Measurements from ENCODE around the gene CENPU. TPM values are rescaled to one million over a fixed set of nuclear protein-coding genes. Genes with fewer than 3 reads are reported as not detected.

CENPU gene
- total RNA-seq, 1 donor = 9.7 TPM

DNA sequence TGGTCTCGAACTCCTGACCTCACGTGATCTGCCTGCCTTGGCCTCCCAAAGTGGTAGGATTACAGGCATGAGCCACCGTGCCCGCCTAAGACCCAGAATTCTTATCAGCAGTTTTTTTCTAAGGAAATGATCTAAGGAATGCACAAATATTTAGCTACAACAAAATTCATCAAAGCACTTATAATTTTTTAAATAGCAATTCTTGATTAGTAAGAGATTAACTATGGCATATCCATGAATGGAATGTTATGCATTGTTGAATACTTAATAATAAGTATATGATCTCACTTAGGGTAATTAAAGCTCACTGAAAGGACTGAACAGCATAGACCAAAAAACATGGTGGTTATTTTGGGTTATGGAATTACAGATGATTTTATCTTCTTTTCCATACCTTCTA lies 18.4 kb downstream of the CENPU start:
- DNase-seq (ENCODE audit: low read depth in 2 of 3, low spot score in 2 of 3) = no peak

DNA sequence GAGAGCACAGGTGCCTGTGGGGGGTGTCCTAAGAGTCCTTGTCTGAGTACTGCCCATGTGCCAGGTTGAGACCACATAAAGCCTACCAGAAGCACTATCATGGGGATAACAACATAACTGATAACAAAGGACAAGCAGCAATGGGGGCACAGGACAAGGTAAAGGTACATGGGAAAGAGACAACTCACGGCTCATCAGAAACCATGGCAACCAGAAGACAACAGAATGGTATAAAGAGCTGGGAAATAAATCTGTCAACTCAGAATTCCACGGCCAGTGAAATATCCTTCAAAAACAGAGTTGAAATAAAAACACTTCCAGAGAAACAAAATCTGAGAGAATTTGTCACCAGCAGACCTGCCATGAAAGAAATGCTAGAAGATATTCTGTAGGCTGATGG lies 20.0 kb downstream of the CENPU start:
- no peak for DNase-seq (ENCODE audit: low read depth in 2 of 3, low spot score in 2 of 3)

DNA sequence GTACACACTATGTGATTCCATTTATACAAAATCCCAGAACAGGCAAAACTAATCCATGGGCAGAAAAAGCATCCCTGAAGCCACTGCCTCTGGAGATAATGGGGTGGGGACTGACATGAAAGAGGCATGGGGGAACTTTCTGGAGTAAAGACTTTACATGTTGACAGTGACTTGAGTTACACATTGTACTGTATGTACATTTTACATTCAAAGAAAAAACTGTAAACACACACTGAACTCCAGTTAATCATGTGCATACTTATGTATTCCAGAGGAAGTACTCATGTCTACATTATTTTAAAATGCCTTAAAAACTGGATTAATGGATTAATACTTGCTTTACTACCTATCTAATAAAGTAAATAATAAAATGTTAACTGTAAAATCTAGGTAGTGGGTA lies 21.6 kb downstream of the CENPU start:
- no peak for DNase-seq (ENCODE audit: low read depth in 2 of 3, low spot score in 2 of 3)

DNA sequence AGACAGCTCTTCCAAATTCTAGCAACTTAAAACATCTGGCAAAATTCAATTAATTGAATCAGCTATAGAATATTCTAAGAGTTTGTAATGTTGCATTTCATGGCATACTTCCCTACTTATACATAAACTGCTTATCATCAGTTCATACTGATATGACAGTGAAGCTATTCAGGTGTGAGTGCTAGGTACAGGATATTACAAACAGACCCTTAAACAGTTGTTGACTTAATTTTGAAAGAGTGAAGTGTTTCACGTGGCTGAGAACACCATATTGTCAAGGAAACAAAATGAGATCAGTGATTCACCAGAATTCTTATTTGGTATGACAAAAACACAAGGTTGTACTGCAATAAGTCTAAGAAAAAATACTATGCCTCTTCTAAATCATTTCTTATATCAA lies 27.4 kb downstream of the CENPU start:
- DNase-seq (ENCODE audit: low read depth in 2 of 3, low spot score in 2 of 3) = no peak

DNA sequence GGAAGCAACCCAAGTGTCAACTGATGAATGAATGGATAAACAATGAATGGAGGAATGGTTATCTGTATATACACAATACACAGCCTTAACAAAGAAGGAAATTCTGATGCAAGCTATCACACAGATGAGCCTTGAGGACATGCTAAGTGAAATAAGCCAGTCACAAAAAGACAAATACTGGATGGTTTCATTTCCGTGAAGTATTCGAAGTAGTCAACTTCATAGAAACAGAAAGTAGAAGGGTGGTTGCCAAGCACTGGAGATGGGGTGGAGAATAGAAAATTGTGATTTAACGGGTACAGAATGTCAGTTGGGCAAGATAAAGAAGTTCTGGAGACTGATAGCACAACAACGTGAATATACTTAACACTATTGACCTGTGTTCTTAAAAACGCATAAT lies 28.2 kb downstream of the CENPU start:
- no peak for DNase-seq (ENCODE audit: low read depth in 2 of 3, low spot score in 2 of 3)

DNA sequence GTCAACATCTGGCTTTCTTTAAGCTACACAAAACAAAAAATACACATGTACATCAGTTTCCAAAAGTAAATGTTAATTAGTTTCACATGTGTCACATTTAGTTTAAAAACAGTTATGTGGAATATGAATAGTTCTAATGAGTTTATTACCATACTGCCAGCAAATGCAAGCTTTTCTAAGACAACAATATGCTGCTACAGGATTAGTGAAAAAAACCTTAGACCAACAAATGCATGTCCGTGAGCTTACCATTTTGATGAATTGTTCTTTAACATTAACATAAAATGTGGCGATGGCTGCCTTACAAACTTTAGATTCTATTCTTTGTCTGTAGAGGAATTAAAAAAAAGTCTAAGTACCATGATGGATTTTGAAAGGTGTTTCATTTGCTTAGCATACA lies 31.8 kb downstream of the CENPU start:
- DNase-seq (ENCODE audit: low read depth in 2 of 3, low spot score in 2 of 3) = no peak

DNA sequence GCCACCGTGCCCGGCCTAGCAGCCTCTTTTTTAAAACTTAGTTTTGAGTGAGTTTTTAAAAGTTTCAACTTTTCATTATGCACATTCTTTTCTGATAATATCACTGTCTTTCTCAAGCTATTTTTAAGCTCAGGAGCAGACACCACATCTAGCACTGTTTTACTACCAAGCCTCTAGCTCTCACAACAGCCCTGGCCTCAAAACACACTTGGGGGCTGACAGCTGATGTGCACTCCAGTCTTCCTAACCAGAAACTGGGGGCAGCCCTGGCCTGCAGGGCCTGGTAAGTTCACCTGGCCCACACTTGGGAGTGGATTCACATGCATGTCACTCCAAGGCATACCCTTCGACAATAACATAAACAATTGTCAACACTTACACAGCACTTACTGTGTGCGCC lies 34.0 kb downstream of the CENPU start:
- no peak for DNase-seq (ENCODE audit: low read depth in 2 of 3, low spot score in 2 of 3)

DNA sequence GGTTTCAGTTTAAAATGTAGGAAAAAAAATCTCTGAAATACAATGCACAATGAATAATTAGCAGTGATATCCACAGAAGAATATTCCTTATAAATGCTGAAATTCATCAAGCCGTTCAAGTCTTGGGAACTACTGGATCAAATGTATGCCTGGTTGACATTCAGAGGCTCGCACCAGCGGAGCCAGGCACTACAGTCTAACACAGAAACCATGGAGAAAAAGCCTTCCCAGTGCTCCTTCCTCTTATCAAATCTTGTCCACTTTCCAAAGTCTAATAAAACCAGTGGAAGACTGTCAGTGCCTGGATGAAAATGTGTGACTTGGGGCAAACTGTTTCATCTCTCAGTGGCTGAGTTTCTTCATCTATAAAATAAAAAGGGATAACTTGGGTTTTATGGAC lies 35.9 kb downstream of the CENPU start:
- DNase-seq (ENCODE audit: low read depth in 2 of 3, low spot score in 2 of 3) = no peak

DNA sequence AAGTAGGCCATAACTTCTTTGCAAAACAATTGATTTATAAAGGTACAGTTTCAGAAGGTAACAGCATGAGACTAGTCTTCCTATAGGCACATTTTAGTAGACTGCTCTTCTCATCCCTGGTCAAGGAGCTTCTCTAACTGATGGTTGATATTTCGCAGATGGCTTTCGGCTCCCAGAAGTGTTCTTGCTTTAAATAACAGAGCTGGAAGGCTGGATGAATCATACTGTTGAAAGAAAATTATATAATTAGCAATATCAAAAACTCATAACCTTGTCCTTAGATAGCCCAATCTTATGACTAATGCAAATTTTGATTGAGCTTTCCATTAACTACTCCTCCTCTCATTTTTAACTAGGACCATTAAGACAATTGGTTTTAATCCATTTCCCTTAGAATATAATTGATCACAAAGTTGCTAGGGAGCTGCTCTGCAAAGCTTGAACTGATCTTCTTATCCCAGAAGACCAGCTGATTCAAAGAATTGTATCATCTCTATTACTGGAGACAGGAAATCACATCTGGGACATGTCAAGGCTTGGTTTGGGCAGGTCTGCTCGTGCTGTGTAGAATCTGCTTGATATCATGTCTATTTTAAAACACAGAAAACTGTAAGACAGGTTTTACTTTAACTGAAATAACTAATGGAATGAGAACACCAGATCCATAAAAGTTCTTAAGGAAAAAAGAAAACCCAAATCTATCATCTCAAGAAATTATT lies 38.6 kb downstream of the CENPU start:
- no peak for DNase-seq (ENCODE audit: low read depth in 2 of 3, low spot score in 2 of 3)

DNA sequence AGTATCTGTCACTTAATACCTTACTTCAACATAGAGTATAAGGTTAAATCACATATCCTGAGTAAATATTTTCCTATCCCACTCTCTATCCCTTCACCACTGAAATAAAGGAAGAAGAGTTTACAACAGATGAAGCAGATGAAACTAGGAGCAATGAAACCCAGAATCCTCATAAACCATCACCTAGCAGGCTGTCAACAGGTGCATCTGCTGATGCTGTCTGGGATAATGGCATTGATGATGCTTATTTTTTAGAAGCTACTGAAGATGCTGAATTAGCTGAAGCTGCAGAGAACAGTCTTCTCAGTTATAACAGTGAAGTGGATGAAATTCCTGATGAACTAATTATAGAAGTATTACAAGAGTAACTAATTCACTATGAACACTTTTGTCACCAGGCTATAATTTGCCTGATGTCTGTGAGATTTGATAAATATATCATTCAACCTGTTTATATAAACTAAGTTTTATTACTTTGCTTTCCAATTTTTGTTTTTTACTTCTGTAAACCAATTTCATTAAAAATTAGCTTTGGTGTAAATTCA lies 39.4 kb downstream of the CENPU start:
- DNase-seq (ENCODE audit: low read depth in 2 of 3, low spot score in 2 of 3) = no peak

DNA sequence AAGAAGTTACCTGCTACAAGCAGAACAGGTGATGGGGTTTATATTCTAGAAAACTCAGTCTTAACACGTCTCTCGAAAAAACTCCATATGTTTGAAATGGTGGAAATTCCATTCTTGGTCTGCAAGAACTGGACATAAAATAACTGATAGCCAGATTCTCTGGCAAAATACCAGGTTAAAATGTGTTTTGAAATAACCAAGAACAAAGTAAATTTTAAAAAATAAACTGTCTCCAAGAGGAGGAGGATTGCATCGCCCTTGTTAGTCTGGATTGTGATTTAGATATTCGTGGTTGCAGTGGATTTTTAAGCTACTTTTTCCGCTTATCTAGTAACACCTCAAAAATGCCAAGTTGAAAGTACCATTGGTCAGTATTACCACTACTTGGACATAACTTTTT lies 40.8 kb downstream of the CENPU start:
- DNase-seq (ENCODE audit: low read depth in 2 of 3, low spot score in 2 of 3) = no peak

DNA sequence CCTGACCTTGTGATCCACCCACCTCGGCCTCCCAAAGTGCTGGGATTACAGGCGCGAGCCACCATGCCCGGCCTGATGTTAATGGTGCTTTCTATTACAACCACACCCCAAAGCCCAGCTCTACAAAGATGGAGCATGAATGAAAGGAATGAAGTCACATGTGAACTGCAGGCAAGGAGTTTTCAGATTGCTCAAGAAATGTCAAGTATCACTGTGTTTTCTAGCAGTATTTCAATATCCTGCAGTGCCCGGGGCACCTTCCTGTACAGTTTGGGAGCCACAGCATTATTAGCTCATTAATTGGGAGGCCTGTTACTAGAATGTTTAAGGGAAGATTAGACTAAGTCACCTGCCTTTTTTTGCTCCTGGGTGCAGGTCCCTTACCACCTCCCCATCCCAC lies 44.2 kb downstream of the CENPU start:
- DNase-seq (ENCODE audit: low read depth in 2 of 3, low spot score in 2 of 3) = no peak

DNA sequence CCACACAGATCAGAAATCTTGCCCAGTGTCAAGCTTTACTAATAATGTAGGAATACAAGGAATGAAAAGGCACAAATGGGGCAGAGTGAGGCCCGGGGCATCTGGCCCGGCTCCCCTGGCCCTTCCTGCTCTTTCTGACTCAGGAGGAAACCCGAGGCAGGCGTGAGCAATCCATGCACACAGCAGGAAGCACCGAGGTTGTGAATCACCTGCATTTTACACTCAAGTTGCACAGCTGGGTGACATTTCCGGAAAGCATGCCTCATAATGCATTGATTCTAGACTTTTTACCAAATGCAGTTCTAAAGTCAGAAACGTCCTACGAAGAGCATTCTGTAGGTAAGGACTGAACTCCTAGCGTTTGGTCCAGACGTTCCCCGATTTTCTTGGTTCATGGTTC lies 45.4 kb downstream of the CENPU start:
- DNase-seq (ENCODE audit: low read depth in 2 of 3, low spot score in 2 of 3) = peak in 2 of 3 donors; percentile 21 to 61

DNA sequence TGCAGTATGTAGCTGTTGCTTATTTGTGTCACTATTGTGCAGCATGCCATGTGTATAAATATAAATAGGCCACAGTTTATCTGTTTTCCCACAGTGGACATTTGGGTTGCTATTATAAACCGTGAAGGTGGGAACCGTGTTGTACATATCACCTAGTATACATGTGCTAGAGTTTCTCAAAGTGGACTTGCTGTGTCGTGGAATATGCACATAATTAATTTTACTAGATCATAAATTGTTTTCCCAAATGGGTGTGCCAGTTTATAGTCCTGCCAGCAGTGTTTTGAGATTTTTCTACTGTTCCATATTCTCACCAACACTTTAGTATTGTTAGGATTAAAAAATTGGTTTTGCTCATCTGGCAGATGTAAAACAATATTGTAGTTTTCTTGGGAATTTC lies 45.9 kb downstream of the CENPU start:
- no peak for DNase-seq (ENCODE audit: low read depth in 2 of 3, low spot score in 2 of 3)

DNA sequence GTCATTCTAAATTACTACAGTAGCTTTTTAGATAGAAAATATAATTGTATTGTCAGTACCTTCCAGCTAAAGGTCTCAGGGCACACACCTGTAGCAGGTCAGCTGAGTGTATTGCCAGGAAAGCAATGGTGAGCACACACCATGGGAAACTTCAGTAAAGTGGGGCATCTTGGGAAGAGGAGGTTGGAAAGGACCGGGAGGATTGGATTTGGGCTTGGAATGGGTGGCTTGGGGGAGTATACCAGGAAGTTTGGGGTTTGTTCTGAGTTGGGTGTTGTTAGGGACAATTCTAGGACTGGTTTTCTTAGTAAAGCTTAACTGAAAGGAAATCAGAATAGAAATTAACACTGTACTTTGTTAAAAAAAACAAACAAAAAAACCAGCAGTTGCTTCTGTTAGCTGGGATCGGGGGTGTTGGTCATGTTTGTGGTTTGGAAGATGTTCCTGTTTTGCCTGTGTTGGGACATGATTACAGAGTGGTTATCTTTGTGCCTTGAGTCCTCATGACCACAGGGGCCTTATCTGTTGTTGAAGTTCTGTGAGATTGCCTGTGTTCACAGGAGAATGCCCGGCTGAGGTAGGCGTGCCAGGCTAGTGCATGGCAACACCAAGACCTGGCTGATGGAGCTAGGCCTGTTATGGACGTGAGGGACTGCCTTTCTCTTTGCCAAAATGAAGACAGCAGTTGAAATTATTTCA lies 49.3 kb downstream of the CENPU start:
- peak in 2 of 3 donors; percentile 92 to 96 for DNase-seq (ENCODE audit: low read depth in 2 of 3, low spot score in 2 of 3)

DNA sequence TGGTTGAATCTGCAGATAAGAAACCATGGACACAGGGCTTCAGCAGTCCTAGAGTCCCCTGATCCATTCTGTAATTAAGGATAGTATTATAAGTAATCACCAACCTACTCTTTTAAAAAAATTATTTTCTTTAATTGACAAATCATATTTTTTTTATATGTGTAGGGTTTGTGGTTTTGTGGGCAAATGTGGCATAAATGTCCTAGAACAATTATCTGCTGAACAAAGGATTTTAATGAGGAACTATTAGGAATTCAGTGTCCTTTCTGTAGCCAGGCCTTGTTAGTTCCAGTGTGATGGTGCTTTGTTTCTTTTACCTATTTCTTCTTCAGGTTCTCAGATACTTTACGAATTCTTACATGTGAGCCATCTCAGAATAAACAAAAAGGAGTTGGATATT lies 52.0 kb downstream of the CENPU start:
- DNase-seq (ENCODE audit: low read depth in 2 of 3, low spot score in 2 of 3) = no peak

DNA sequence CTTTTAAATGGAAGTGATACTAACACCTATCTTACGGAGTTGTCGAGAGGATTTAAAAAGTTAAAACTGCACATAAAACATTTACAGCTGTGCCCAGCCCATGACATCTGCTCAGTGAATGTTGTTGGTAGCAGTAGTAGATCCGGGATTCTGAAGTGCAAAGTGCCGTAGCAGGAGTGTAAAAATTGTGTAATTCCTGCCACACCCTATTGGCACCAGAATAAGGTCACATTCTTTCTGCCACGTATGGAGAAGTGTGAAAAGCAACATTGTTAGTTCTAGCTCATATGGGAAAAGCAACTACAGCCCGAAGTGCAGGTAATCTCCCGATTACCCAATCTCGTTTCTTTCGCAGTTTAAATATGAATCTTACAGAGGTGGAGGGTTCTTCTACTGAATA lies 53.2 kb downstream of the CENPU start:
- DNase-seq (ENCODE audit: low read depth in 2 of 3, low spot score in 2 of 3) = no peak

DNA sequence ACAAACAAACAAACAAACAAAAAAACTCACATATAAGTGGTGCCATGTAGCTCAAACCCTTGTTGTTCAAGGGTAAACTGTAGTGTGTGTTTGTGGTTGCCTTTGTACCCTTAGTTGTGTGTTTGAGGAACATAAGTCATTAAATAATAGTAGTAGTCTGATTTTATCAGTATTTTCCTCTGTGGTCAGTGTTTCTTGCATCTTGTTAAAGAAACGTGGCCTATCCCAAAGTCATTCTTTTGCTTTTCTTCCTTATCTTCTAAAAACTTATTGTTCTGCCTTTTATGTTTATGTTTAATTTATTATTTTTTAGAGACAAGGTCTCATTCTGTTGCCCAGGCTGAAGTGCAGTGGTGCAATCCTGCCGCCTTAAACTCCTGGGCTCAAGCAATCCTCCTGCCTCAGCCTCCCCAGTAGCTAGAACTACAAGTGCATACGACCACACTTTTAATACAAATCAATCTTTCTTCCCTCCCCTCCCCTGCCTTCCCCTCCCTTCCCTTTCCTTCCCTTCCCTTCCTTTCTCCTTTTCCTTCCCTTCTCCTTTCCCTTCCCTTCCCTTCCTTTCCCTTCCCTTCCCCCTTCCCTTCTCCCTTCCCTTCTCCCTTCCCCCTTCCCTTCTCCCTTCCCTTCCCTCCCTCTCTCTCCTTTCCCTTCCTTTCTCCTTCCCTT lies 57.9 kb downstream of the CENPU start:
- DNase-seq (ENCODE audit: low read depth in 2 of 3, low spot score in 2 of 3) = peak in 1 of 3 donors; percentile 51

DNA sequence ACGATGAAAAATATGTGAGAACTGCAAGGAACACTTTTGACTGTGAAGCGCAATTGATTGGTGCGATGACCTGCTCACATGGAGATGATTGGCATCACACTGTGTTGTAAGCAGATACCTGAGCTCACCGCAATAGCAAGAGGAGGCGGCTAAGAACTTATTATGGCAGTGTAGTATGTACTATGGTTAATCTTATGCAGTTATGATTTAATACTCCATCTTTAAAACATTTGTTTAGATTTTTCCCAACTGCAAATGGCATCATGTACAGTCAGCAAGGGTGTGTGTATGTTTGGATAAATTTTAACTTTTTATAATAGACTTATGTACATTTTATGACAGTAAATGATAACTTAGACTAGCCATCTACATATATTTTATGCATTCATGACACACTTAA lies 58.9 kb downstream of the CENPU start:
- no peak for DNase-seq (ENCODE audit: low read depth in 2 of 3, low spot score in 2 of 3)

DNA sequence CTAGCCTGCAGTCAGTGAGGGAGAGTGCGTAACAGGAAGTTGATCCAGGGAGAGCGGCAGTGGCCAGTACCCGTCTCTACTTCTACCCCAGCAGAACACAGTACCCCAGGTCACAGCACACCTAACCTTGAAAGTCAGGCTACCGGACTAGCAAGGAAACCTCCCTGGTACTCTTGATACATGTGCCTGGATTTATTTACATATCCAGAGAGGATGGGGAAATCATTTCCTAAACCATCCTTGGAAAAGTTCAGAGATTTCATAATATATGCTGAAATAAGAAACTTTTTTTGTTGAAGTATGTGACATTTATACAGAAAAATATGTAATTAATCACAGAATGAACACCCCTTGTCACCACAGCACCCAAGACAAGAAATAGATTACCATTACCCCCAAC lies 59.9 kb downstream of the CENPU start:
- DNase-seq (ENCODE audit: low read depth in 2 of 3, low spot score in 2 of 3) = no peak

DNA sequence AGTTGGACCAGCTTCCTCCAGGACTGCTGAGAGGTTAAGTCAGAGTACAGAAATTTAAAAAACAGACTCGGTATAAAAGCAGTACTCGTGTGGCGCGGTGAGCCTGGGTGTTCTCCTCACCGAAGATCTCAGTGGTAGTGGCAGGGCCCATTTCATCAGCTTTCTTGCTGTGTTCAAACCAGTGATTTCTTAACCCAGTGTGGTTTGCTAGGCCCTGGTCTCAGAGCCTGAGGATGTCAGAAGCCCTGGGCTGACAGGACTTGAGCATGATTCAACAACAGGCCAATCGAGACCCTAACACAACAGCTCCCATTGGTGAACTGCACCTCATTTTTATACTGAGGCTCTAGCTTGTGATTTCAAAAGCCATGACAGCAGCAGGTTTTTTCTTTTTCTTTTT lies 61.2 kb downstream of the CENPU start:
- no peak for DNase-seq (ENCODE audit: low read depth in 2 of 3, low spot score in 2 of 3)

DNA sequence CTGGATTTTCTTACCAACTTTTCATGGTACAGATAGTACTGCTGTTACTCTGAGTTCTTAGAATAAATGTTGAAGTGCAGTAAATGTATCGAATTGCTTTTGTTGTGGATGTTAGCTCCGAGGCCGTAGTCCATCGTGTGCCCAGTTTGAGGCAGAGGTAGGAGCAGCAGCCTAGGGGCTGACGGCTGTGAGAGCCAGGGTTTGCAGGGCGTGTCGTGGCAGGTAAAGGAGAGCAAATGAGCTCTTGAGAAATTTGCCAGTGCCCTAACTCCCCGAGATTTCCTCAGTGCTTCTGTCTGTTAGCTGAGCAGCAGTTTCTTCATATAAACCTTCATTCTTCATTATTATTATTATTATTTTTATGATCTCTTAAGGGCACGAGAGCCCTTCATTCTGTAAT lies 62.8 kb downstream of the CENPU start:
- no peak for DNase-seq (ENCODE audit: low read depth in 2 of 3, low spot score in 2 of 3)
